HepG2 (cell line): Measurements from ENCODE around the gene CHADL. TPM values are rescaled to one million over a fixed set of nuclear protein-coding genes. Genes with fewer than 3 reads are reported as not detected.
A peak's percentile ranks its signal among the peaks of the same experiment; 100 is the strongest.

Experiments used
- E2F2 ChIP-seq: sonication (generic); formaldehyde crosslinking; IDR thresholded peaks from 2 replicates; pipeline ENCODE4 v1.4.0; 2020; ENCODE audit warnings: missing genetic modification reagents, borderline replicate concordance
- HMG20B ChIP-seq: conservative IDR thresholded peaks from 2 replicates; pipeline ENCODE4 v1.6.1; 2016; ENCODE audit warnings: missing genetic modification reagents, missing compliant biosample characterization
- IKZF4 ChIP-seq: sonication (generic); formaldehyde crosslinking; IDR thresholded peaks from 2 replicates; pipeline ENCODE4 v1.5.1; 2020; ENCODE audit warnings: borderline replicate concordance, mild to moderate bottlenecking, low read depth, missing genetic modification reagents; ENCODE audit errors: not compliant biosample characterization
- KDM3A ChIP-seq: IDR thresholded peaks from 2 replicates; pipeline ENCODE4 v1.6.1; 2018; ENCODE audit warnings: low read depth, missing compliant biosample characterization
- LRRFIP1 ChIP-seq: sonication (generic); formaldehyde crosslinking; conservative IDR thresholded peaks from 2 replicates; pipeline ENCODE4 v1.4.0; 2020; ENCODE audit warnings: missing genetic modification reagents
- MAF1 ChIP-seq: sonication (generic); formaldehyde crosslinking; IDR thresholded peaks from 2 replicates; pipeline ENCODE4 v1.5.0; 2020; ENCODE audit warnings: missing genetic modification reagents, borderline replicate concordance
- NR2C2 ChIP-seq: sonication (generic); formaldehyde crosslinking; IDR thresholded peaks from 2 replicates; pipeline ENCODE4 v1.4.0; 2020; ENCODE audit warnings: missing genetic modification reagents, mild to moderate bottlenecking, moderate library complexity, borderline replicate concordance
- PHB2 ChIP-seq: fragments of 450-650 bp; IDR thresholded peaks from 2 replicates; pipeline ENCODE4 v1.6.1; 2018; ENCODE audit not compliant: partially characterized antibody
- PLSCR1 ChIP-seq: sonication (generic); formaldehyde crosslinking; IDR thresholded peaks from 2 replicates; pipeline ENCODE4 v1.5.0; 2020; ENCODE audit warnings: missing genetic modification reagents, mild to moderate bottlenecking, borderline replicate concordance
- RELA ChIP-seq: sonication (generic); formaldehyde crosslinking; IDR thresholded peaks from 2 replicates; pipeline ENCODE4 v1.4.0; 2020; ENCODE audit warnings: missing genetic modification reagents
- SIX1 ChIP-seq: sonication (generic); formaldehyde crosslinking; IDR thresholded peaks from 2 replicates; pipeline ENCODE4 v1.4.0; 2020; ENCODE audit warnings: missing genetic modification reagents, borderline replicate concordance
- SMARCE1 ChIP-seq: fragments of 450-650 bp; IDR thresholded peaks from 2 replicates; pipeline ENCODE4 v1.6.1; 2017; ENCODE audit warnings: borderline replicate concordance
- TFDP2 ChIP-seq: sonication (generic); formaldehyde crosslinking; IDR thresholded peaks from 2 replicates; pipeline ENCODE4 v1.4.0; 2020; ENCODE audit warnings: missing genetic modification reagents
- U2AF1 ChIP-seq: fragments of 200-400 bp; formaldehyde crosslinking; optimal IDR thresholded peaks from 2 replicates; pipeline ENCODE3; 2017; ENCODE audit warnings: mild to moderate bottlenecking, low read depth, low read length
- ZMAT5 ChIP-seq: sonication (generic); formaldehyde crosslinking; IDR thresholded peaks from 2 replicates; pipeline ENCODE4 v1.5.0; 2020; ENCODE audit warnings: mild to moderate bottlenecking, low read depth, missing genetic modification reagents, borderline replicate concordance
- ZNF18 ChIP-seq: sonication (generic); formaldehyde crosslinking; IDR thresholded peaks from 2 replicates; pipeline ENCODE4 v1.8.0; 2022; ENCODE audit warnings: mild to moderate bottlenecking, missing genetic modification reagents; ENCODE audit not compliant: insufficient replicate concordance
- ZNF354B ChIP-seq: sonication (generic); formaldehyde crosslinking; IDR thresholded peaks from 2 replicates; pipeline ENCODE4 v1.8.0; 2022; ENCODE audit warnings: mild to moderate bottlenecking, missing genetic modification reagents
- ZNF414 ChIP-seq: sonication (generic); formaldehyde crosslinking; IDR thresholded peaks from 2 replicates; pipeline ENCODE4 v1.5.0; 2020; ENCODE audit warnings: missing genetic modification reagents
- ZNF44 ChIP-seq: sonication (generic); formaldehyde crosslinking; IDR thresholded peaks from 2 replicates; pipeline ENCODE4 v1.5.1; 2020; ENCODE audit warnings: mild to moderate bottlenecking, missing genetic modification reagents
- ZSCAN25 ChIP-seq: sonication (generic); formaldehyde crosslinking; IDR thresholded peaks from 2 replicates; pipeline ENCODE4 v1.8.0; 2022; ENCODE audit warnings: mild to moderate bottlenecking, missing genetic modification reagents
- polyA plus RNA-seq, 8 experiments: library from polyadenylated mRNA; depleted of rRNA in 3 of 8; stranded (reverse) in 7 of 8; unstranded in 1 of 8; fragments of >200 nt; fragmentation: Illumina TruSeq in 4 of 8; extraction: Trizol in 4 of 8; gene quantifications; 2 replicates each; pipeline versions ENCODE4 v1.2.1 to v1.2.3, GENCODE V29; 2011 to 2016; ENCODE audit warnings: low read depth in 4 of 8, missing spikeins in 1 of 8, mixed read lengths in 1 of 8; ENCODE audit not compliant: insufficient read depth in 1 of 8
- total RNA-seq, 5 experiments: library from RNA; depleted of rRNA; stranded (reverse); fragments of >200 nt; fragmentation: Illumina TruSeq; extraction: Trizol; gene quantifications; 2 replicates each; pipeline ENCODE4 v1.2.3, GENCODE V29; 2016; ENCODE audit warnings: low read depth in 1 of 5

Gene CHADL
- total and polyA plus RNA-seq, 2 of the 13 experiments (the other 11 are each of a cell fraction or from before 2014, with no cell fraction given) = 2.8 to 8.1 TPM

- no peak for TF ChIP-seq ZMAT5 (CRISPR knock-in tag)
- TF ChIP-seq LRRFIP1 (CRISPR knock-in tag) = no peak
- TF ChIP-seq E2F2 (CRISPR knock-in tag) = no peak
- peak; percentile 64; the same call in 1 of the 2 replicates for TF ChIP-seq ZSCAN25 (CRISPR knock-in tag)
- TF ChIP-seq ZNF354B = no peak
- no peak for TF ChIP-seq PLSCR1 (CRISPR knock-in tag)
- no peak for TF ChIP-seq SMARCE1
- 0 out of 2 replicates have a peak, but pooled peaks have one; percentile 6 for TF ChIP-seq ZNF414 (CRISPR knock-in tag)
- TF ChIP-seq RELA = no peak
- TF ChIP-seq KDM3A = no peak
- no peak for TF ChIP-seq U2AF1
- no peak for TF ChIP-seq HMG20B (CRISPR knock-in tag)
- TF ChIP-seq ZNF18 (CRISPR knock-in tag) = no peak
- TF ChIP-seq IKZF4 (CRISPR knock-in tag) = peak; percentile 43
- no peak for TF ChIP-seq MAF1 (CRISPR knock-in tag)
- 0 out of 2 replicates have a peak, but pooled peaks have one; percentile 29 for TF ChIP-seq TFDP2
- TF ChIP-seq NR2C2 = peak; percentile 47; the same call in 1 of the 2 replicates
- no peak for TF ChIP-seq PHB2
- peak; percentile 59; the same call in 1 of the 2 replicates for TF ChIP-seq SIX1 (CRISPR knock-in tag)
- no peak for TF ChIP-seq ZNF44 (CRISPR knock-in tag)
Measured at GRCh38 chr22:41288245-41288946, 47.7 kb upstream of the CHADL start (continued).
